ENCODE data around the gene SPTBN2.

GRCh38 chr11:66767666-66768065 lies 38.6 kb upstream of the SPTBN2 start:
- TF ChIP-seq EZH2phosphoT487 (IDR thresholded peaks at IDR 0.05; ENCODE audit: insufficient read depth, low read depth) (no peak), EZH2 (IDR thresholded peaks at IDR 0.05; ENCODE audit: insufficient read depth, poor library complexity, severe bottlenecking) (no peak)
